ENCODE results near the gene TCF19.
"Not testable (repeated sequence)": the region's sequence is repeated elsewhere in the genome, so short reads cannot be mapped to it uniquely, and the experiment has no call there.

DNA sequence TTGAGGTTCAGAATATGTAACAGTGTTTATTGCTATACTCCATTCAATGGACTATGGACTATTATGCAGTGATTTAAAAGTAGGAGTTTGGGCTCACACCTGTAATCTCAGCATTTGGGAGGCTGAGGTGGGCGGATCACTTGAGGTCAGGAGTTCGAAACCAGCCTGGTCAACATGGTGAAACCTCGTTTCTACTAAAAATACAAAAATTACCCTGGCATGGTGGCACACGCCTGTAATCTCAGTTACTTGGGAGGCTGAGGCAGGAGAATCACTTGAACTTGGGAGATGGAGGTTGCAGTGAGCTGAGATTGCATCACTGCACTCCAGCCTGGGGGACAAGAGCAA, 40.7 kb downstream of the TCF19 start:
- not testable (repeated sequence) for TF ChIP-seq ZNF70 (CRISPR knock-in tag; IDR thresholded peaks at IDR 0.05)
- TF ChIP-seq, protein P1, sequence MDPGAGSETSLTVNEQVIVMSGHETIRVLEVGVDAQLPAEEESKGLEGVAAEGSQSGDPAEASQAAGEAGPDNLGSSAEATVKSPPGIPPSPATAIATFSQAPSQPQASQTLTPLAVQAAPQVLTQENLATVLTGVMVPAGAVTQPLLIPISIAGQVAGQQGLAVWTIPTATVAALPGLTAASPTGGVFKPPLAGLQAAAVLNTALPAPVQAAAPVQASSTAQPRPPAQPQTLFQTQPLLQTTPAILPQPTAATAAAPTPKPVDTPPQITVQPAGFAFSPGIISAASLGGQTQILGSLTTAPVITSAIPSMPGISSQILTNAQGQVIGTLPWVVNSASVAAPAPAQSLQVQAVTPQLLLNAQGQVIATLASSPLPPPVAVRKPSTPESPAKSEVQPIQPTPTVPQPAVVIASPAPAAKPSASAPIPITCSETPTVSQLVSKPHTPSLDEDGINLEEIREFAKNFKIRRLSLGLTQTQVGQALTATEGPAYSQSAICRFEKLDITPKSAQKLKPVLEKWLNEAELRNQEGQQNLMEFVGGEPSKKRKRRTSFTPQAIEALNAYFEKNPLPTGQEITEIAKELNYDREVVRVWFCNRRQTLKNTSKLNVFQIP (CRISPR knock-in tag; IDR thresholded peaks at IDR 0.05; ENCODE audit: borderline replicate concordance, low read depth), result not testable (repeated sequence)

Data from SK-N-SH treated with all-trans-retinoic acid at 6 μM for 48 hours (cell line).